Astrocyte (in vitro differentiated cells and primary cell): ENCODE measurements around the gene EPN3. TPM values are rescaled to one million over a fixed set of nuclear protein-coding genes. Genes with fewer than 3 reads are reported as not detected.

Experiments used
- DNase-seq: peaks from one replicate; pipeline ENCODE4 v3.0.0-alpha.2; 2010; ENCODE audit warnings: low read depth
- FAIRE-seq: peaks from 2 replicates; lab custom pipeline; 2011; peaks lifted over from hg19 to GRCh38; lab: Jason Lieb, UNC
- H2AFZ ChIP-seq: 2 replicates; pipeline ENCODE4 v1.6.0; 2012; ENCODE audit warnings: low read depth, low read length, inconsistent platforms
- H3K27ac ChIP-seq: 2 replicates; pipeline ENCODE4 v1.5.1; 2011; ENCODE audit warnings: low read depth, low read length, inconsistent platforms
- H3K27me3 ChIP-seq: 2 replicates; pipeline ENCODE4 v1.6.0; 2011; ENCODE audit warnings: low read length, inconsistent platforms; ENCODE audit not compliant: insufficient read depth
- H3K36me3 ChIP-seq: 2 replicates; pipeline ENCODE4 v1.5.1; 2011; ENCODE audit warnings: low read length, inconsistent platforms; ENCODE audit not compliant: insufficient read depth
- H3K4me1 ChIP-seq: 2 replicates; pipeline ENCODE4 v1.5.1; 2011; ENCODE audit warnings: low read length, inconsistent platforms; ENCODE audit not compliant: insufficient read depth
- H3K4me2 ChIP-seq: 2 replicates; pipeline ENCODE4 v1.6.0; 2012; ENCODE audit warnings: low read length, inconsistent platforms
- H3K4me3 ChIP-seq: 2 replicates; pipeline ENCODE4 v1.5.1; 2011; ENCODE audit warnings: low read depth, mild to moderate bottlenecking, low read length, inconsistent platforms; ENCODE audit not compliant: insufficient read depth
- H3K79me2 ChIP-seq: 2 replicates; pipeline ENCODE4 v1.6.0; 2012; ENCODE audit warnings: mild to moderate bottlenecking, low read length, inconsistent platforms; ENCODE audit not compliant: insufficient read depth
- H3K9ac ChIP-seq: 2 replicates; pipeline ENCODE4 v1.6.0; 2012; ENCODE audit warnings: mild to moderate bottlenecking, low read length, inconsistent platforms
- H3K9me3 ChIP-seq: 2 replicates; pipeline ENCODE4 v1.5.1; 2012; ENCODE audit warnings: low read depth, mild to moderate bottlenecking, low read length, inconsistent platforms; ENCODE audit not compliant: insufficient read depth
- H4K20me1 ChIP-seq: 2 replicates; pipeline ENCODE4 v1.6.0; 2012; ENCODE audit warnings: low read length, inconsistent platforms; ENCODE audit not compliant: insufficient read depth
- H3K27ac Mint-ChIP-seq: one replicate; pipeline ENCODE4 v1.8.0; 2021; ENCODE audit warnings: mild to moderate bottlenecking, mixed read lengths; ENCODE audit not compliant: unreplicated experiment
- H3K27me3 Mint-ChIP-seq: one replicate; pipeline ENCODE4 v1.8.0; 2021; ENCODE audit warnings: low read depth, mixed read lengths; ENCODE audit not compliant: unreplicated experiment
- H3K36me3 Mint-ChIP-seq: one replicate; pipeline ENCODE4 v1.8.0; 2021; ENCODE audit warnings: low read depth, mixed read lengths; ENCODE audit not compliant: unreplicated experiment
- H3K4me1 Mint-ChIP-seq: one replicate; pipeline ENCODE4 v1.8.0; 2021; ENCODE audit warnings: low read depth, mixed read lengths; ENCODE audit not compliant: unreplicated experiment
- H3K4me3 Mint-ChIP-seq: one replicate; pipeline ENCODE4 v1.8.0; 2021; ENCODE audit warnings: mild to moderate bottlenecking, moderate library complexity, mixed read lengths; ENCODE audit not compliant: unreplicated experiment
- H3K9me3 Mint-ChIP-seq: one replicate; pipeline ENCODE4 v1.8.0; 2021; ENCODE audit warnings: mild to moderate bottlenecking, mixed read lengths; ENCODE audit not compliant: unreplicated experiment
- CTCF ChIP-seq: IDR thresholded peaks from 2 replicates; pipeline ENCODE4 v1.5.1; 2011; ENCODE audit warnings: low read depth, mild to moderate bottlenecking, inconsistent platforms, low read length, moderate library complexity; ENCODE audit not compliant: insufficient read depth
- EZH2 ChIP-seq: IDR thresholded peaks from 2 replicates; pipeline ENCODE4 v1.6.1; 2012; ENCODE audit warnings: mild to moderate bottlenecking, low read length, inconsistent platforms; ENCODE audit not compliant: insufficient read depth
- total RNA-seq: library from RNA; stranded (reverse); gene quantifications from 2 replicates; pipeline ENCODE4 v1.2.1, GENCODE V29; 2021

EPN3 gene
- total RNA-seq, 1 donor from 2014 or later = 1.7 TPM

GRCh38 chr17:50517504-50518383 lies 14.8 kb upstream of the EPN3 start:
- H4K20me1 ChIP-seq = no peaks in the 10 kb centered on the region
- Mint-ChIP-seq H3K27ac (no peak overlapping the region), H3K4me1 (peaks cover 12% of the 10 kb centered on the region), H3K4me3 (no peak overlapping the region), H3K36me3 (no peaks in the 10 kb centered on the region), H3K9me3 (no peaks in the 10 kb centered on the region), H3K27me3 (peaks cover 12% of the 10 kb centered on the region)
- H3K36me3 ChIP-seq = no peaks in the 10 kb centered on the region
- no peak overlapping the region for H3K9ac ChIP-seq
- no peak overlapping the region for H2AFZ ChIP-seq
- H3K4me1 ChIP-seq = no peaks in the 10 kb centered on the region
- DNase-seq (no peak), FAIRE-seq (no peak)
- no peak overlapping the region for H3K4me3 ChIP-seq
- H3K4me2 ChIP-seq = no peak overlapping the region
- no peak overlapping the region for H3K27ac ChIP-seq
- no peaks in the 10 kb centered on the region for H3K9me3 ChIP-seq
- TF ChIP-seq EZH2 = no peak
- no peak for TF ChIP-seq CTCF
- H3K79me2 ChIP-seq = no peaks in the 10 kb centered on the region
- peaks cover 2% of the 10 kb centered on the region for H3K27me3 ChIP-seq

GRCh38 chr17:50518384-50519023 lies 14.0 kb upstream of the EPN3 start:
- no peaks in the 10 kb centered on the region for H3K36me3 Mint-ChIP-seq
- H4K20me1 ChIP-seq = no peaks in the 10 kb centered on the region
- FAIRE-seq (no peak), DNase-seq (no peak)
- no peaks in the 10 kb centered on the region for H3K4me1 ChIP-seq
- H3K4me2 ChIP-seq = no peak overlapping the region
- H3K27me3 Mint-ChIP-seq = peaks cover 14% of the 10 kb centered on the region
- no peak overlapping the region for H3K4me3 Mint-ChIP-seq
- H3K36me3 ChIP-seq = no peaks in the 10 kb centered on the region
- no peak overlapping the region for H3K27ac ChIP-seq
- H3K4me3 ChIP-seq = no peak overlapping the region
- H3K9me3 Mint-ChIP-seq = no peaks in the 10 kb centered on the region
- peaks cover 14% of the 10 kb centered on the region for H3K4me1 Mint-ChIP-seq
- H3K27ac Mint-ChIP-seq = no peak overlapping the region
- peaks cover 2% of the 10 kb centered on the region for H3K27me3 ChIP-seq
- no peaks in the 10 kb centered on the region for H3K79me2 ChIP-seq
- H3K9me3 ChIP-seq = no peaks in the 10 kb centered on the region
- no peak overlapping the region for H2AFZ ChIP-seq
- no peak overlapping the region for H3K9ac ChIP-seq
- TF ChIP-seq CTCF (no peak), EZH2 (no peak)
